Mesodermal cell (in vitro differentiated cells): Measurements from ENCODE around the gene PDE4C.

ENCODE experiments used
- H3K27ac ChIP-seq: 2 replicates; pipeline ENCODE4 v1.7.0; 2013; ENCODE audit warnings: mild to moderate bottlenecking, low read depth, low read length, moderate library complexity; ENCODE audit not compliant: severe bottlenecking
- H3K36me3 ChIP-seq: 2 replicates; pipeline ENCODE4 v1.7.1; 2013; ENCODE audit warnings: mild to moderate bottlenecking, low read length, moderate library complexity; ENCODE audit not compliant: control insufficient read depth, insufficient read depth
- H3K4me1 ChIP-seq: one replicate; pipeline ENCODE4 v1.7.1; 2013; ENCODE audit warnings: mild to moderate bottlenecking, low read length; ENCODE audit not compliant: insufficient read depth, control insufficient read depth, poor library complexity, severe bottlenecking
- H3K4me3 ChIP-seq: 2 replicates; pipeline ENCODE4 v1.7.0; 2013; ENCODE audit warnings: low read length, control low read depth, mild to moderate bottlenecking; ENCODE audit not compliant: insufficient read depth, poor library complexity, severe bottlenecking; ENCODE audit errors: extremely low read depth
- H3K9me3 ChIP-seq: 2 replicates; pipeline ENCODE4 v1.7.1; 2013; ENCODE audit warnings: mild to moderate bottlenecking, low read length, moderate library complexity; ENCODE audit not compliant: control insufficient read depth
- WGBS, 2 experiments: methylation state at CpG; one replicate each; pipeline ENCODE4 v1.1.5; 2013; ENCODE audit warnings: missing lambda C conversion rate in 2 of 2; ENCODE audit not compliant: insufficient coverage in 2 of 2; 5-methylcytosine and 5-hydroxymethylcytosine counted together

The PDE4C gene

DNA sequence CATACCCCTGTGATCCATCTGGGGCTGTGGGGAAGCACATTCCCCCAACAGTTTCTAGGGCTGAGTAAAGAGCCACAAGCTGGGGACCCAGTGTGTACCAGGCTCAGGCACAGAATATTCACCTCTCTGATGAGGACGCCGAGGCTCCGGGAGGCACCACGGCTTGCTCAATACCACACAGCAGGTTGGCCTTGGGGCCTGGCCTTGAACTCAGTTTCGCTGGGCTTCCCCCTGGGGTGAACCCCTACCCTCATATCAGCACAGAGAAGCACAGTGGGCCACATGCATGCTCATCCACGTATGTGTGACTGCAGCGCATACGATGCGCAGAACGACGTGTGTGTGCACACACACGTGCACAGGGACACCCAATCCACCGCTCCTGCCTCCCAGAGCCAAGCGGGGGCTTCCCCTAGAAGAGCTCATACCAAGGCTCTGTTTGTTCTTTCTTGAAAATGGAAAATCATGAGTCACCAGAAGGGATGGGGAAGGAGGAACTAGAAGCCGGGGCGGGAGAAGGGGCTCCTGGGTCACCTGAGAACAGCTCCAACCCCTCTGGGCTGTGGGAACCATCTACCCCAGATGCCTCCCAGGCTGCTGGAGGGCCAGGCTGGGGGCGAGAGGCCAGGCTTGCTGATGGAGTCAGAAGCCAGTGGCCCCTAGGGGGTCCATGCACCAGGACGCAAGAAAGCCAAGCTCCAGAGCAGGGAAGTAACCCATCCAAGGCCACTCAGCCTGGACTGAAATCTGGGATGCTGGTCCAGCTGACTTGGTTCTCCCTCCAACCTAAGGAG is 4.9 kb upstream of the PDE4C start:
- no peak overlapping the region for H3K4me3 ChIP-seq
- WGBS, 2 experiments, result 71 to 76% methylated on average over 14 to 18 of the region's 18 CpGs
- no peaks in the 10 kb centered on the region for H3K36me3 ChIP-seq
- H3K27ac ChIP-seq, result no peak overlapping the region
- peaks cover 11% of the 10 kb centered on the region for H3K4me1 ChIP-seq
- H3K9me3 ChIP-seq, result no peaks in the 10 kb centered on the region

DNA sequence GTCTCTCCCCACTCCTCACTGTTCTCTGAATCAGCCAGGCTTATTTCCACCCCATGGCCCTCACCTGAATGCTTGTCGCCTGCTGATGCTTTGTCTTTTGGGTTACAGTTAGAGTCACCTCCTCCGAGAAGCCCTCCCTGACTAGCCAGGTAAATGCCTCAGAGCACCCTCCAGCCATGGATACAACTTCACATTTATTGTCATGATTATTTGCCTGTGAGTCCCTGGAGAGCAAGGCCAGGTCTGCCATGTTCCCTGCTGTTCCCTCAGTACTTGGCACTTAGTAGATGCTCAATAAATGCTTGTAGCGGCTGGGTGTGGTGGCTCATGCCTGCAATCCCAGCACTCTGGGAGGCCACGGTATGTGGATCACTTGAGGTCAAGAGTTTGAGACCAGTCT is 3.7 kb upstream of the PDE4C start:
- Histone ChIP-seq H3K4me1 (peaks cover 15% of the 10 kb centered on the region), H3K9me3 (no peaks in the 10 kb centered on the region), H3K36me3 (no peaks in the 10 kb centered on the region), H3K27ac (no peak overlapping the region), H3K4me3 (no peak overlapping the region)
- 84% methylated on average over 3 of the region's 4 CpGs for WGBS, 2 experiments

DNA sequence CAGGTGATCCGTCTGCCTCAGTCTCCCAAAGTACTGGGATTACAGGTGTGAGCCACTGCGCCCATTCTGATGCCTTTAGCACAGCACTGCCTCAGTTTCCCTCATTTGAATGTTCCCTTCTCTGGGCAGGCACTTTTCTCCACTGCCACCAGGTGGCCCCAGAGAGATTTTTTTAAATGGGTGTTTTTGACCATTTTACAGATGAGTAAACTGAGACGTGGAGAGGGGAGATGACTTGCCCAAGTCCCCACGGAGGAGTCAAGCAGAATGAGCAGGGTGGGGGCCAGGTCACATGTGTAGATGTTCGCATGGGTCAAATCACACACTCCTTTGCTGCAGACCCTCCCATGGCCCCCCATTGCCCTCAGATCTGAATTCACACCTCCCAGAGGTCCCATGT is 3.2 kb upstream of the PDE4C start:
- H3K9me3 ChIP-seq, result no peaks in the 10 kb centered on the region
- H3K36me3 ChIP-seq, result no peaks in the 10 kb centered on the region
- 78 to 100% methylated on average over 2 to 4 of the region's 5 CpGs for WGBS, 2 experiments
- peaks cover 15% of the 10 kb centered on the region for H3K4me1 ChIP-seq
- H3K27ac ChIP-seq, result no peak overlapping the region
- H3K4me3 ChIP-seq, result no peak overlapping the region

DNA sequence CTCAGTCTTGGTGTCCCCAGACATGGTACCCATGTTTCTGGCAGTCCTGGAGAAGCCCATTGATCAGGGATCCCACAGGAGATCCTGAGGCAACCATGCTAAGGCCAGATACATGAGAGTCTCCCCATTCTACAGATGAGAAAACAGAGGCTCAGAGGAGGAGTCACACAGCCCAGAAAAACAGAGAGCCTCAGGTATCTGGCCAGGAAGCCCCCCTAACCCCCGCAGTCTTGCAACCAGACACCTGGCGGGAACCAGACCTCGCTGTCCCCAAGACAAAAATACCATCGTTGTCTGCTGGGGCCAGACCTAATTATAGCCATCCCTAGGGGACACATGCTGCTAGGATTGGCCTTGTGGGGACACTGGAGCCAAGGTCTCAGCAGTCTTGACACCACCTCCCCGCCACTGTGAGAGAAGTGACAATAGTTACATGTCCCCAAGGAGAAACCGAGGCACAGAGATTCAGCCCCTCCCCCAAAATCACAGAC is 1.6 kb upstream of the PDE4C start:
- Histone ChIP-seq H3K4me1 (peaks cover 15% of the 10 kb centered on the region), H3K4me3 (no peak overlapping the region), H3K36me3 (no peaks in the 10 kb centered on the region), H3K27ac (no peak overlapping the region), H3K9me3 (no peaks in the 10 kb centered on the region)
- 85 to 89% methylated on average over 4 to 5 of the region's 6 CpGs for WGBS, 2 experiments

DNA sequence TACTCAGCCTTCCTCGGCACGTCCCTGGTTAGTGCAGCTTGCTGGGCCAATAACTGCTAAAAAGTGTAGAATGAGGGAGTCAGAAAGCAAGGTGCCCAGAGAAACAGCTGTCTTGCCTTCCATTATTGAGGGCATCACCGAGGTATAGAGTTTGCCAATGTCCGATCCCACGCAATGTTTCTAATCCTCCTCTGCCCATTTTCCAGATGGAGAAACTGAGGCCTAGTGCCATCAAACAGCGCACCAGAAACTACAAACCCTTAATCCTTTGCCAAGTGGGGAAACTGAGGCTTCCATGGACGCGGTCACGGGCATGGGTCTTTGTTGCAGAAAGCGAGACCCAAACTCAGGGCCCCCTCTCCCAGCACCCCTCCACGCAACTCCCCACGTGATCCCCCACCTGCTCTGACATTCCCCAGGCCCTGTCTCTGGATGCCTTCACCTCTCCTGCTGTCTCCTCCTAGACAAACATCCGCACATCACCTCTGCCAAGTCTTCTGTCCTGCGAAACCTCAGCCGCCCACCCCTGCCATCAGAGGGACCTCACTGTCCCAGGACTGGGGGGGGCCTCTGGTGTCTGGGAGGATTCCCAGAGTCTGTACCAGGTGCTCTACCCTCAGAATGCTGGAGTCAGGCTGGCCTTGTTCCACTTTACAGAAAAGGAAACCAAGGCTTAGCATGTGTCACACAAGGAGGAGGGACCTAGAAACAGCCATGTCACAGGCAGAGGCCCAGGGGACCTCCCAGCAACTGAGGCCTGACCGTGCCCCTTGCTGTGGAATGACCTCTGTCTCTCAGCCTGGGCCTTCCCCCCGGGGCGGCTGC is 930 bp upstream of the PDE4C start:
- H3K27ac ChIP-seq, result no peak overlapping the region
- H3K4me1 ChIP-seq, result peaks cover 9% of the 10 kb centered on the region
- 89 to 90% methylated on average over 15 to 18 of the region's 18 CpGs for WGBS, 2 experiments
- no peak overlapping the region for H3K4me3 ChIP-seq
- no peaks in the 10 kb centered on the region for H3K9me3 ChIP-seq
- no peaks in the 10 kb centered on the region for H3K36me3 ChIP-seq

DNA sequence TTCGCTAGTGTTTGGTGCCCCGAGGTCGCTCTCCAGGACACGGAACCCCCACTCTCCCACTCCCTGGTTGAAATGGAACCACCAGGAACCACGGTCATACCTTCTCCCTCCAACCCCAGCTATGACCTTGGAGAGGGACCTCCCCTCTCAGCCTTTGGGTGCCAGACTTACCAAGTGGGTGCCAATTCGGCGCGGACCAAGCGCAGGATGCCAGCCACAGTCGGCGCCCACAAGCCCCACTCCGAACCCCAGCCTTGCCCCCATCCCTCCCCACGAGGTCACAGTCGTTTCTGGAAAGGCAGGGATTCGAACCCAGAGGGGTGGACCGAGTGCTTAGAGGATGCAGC is 910 bp downstream of the PDE4C start:
- Histone ChIP-seq H3K36me3 (no peaks in the 10 kb centered on the region), H3K4me3 (peak overlapping the region; percentile 56), H3K9me3 (no peaks in the 10 kb centered on the region), H3K4me1 (peaks cover 7% of the 10 kb centered on the region), H3K27ac (no peak overlapping the region)
- WGBS, 2 experiments, result 26 to 27% methylated on average over 12 to 14 of the region's 16 CpGs

DNA sequence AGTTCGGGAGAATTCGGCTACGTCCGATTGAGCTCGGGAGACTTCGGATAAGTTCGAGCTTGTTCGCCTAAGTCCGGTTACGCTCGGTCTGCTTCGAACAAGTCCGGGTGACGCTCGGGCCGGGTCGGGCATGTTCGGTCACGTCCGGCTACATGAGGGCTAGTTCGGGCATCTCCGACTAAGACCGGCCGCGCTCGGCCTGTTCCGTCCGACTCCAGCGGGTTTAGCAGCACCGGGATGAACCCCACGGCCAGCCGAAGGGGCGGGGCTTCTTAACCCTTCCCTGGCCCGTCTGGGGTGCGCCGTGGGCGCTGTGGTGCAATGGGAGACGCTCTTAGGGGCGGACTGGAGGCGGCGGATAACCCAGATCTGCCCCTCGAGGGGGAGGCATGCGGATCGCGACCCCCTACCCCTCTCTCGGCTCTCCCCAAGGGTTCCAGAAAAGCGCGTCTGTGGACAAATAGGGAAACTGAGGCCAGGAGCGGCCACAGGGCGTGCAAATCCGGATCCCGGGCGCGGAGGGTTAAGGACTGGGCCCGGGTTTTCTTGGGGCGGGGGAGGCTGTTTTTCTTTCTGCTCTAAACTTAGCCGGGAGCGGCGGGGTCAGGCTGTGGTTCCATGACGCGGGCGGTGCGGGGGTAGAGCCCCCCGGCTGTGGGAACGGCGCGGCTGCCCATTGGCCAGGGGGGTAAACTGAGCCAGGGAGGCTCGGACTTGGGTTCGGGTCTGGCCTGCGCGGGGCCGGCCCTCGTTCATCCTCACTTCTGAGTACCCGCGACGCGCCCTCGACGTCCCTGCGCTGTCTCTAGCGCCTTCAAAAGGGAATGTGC is 1.5 kb downstream of the PDE4C start:
- WGBS, 2 experiments, result 7 to 9% methylated on average over 65 to 72 of the region's 81 CpGs
- Histone ChIP-seq H3K9me3 (no peaks in the 10 kb centered on the region), H3K4me3 (peak overlapping the region; percentile 56), H3K27ac (peak overlapping the region; percentile 5), H3K4me1 (peaks cover 7% of the 10 kb centered on the region), H3K36me3 (no peaks in the 10 kb centered on the region)

DNA sequence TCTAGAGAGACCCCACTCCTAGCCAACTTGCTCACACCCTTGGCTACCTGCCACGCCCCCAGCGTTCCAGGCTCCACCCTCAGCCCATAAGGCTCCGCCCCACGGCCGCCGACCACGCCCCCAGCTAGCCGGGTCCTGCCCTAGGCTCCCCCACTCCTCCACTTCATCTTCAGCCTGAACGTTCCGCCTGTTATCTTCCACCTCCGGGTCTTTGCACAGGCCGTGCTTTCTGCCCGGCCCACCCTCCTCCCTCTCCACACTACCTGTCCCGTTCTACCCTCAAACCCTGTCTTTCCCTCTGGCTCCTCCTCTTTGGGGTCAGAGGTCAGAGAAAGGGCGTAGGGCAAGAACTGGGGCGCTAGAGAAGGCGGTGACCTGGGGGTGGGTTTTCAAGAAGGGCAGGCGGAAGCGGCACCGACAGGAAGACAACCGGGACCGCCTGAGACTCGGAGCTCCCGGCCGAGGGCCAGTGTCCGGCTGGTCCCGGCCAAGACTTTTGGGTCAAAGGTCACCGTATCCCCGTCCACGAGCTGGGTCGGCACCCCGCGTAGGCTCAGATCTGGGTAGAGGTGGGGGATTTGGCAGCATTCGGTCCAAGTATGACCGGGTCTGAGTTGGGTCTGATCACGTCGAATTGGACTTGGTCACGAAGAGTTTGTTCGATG is 2.2 kb downstream of the PDE4C start:
- WGBS, 2 experiments, result 3 to 6% methylated on average over 33 to 36 of the region's 39 CpGs
- Histone ChIP-seq H3K27ac (peak overlapping the region; percentile 67), H3K4me3 (peak overlapping the region; percentile 56), H3K9me3 (no peaks in the 10 kb centered on the region), H3K36me3 (no peaks in the 10 kb centered on the region), H3K4me1 (peaks cover 7% of the 10 kb centered on the region)

DNA sequence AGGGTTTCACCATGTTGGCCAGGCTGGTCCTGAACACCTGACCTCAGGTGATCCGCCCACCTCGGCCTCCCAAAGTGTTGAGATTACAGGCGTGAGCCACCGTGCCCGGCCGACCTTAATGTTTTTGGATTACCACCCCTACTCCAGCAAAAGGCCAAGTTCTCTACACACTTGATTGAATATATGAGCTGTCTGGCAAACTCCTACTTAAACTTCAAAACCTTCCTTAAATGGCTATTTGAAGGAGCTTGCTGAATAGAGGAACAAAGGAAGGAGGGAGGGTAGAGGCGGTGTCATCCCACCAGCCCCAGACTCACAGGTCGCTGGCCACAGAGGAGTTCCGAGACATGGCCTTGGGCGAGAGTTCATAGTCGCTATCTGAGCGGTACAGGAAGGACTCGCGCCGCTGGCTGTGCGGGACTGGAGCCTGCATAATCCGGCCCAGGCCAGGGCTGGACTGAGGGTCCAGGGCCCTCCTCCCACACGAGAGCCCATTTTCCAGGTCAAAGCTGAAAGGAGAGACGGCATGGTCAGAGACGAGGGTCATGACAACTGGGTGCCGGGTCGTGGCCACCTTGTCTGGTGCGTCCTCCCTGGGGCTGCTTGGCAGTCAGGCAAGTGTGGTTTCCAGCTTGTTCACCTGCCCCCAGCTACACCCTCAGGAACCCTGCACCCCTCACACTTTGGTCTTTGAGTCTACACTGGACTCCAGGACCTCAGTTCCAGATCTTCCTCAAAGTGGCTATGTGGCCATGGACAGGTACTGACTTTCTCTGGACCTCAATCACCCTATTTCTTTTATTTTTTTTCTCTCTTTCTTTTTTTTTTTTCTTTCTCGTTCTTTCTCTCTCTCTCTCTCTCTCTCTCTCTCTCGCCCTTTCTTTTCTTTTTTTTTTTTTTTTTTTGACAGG is 4.2 kb downstream of the PDE4C start:
- peaks cover 7% of the 10 kb centered on the region for H3K4me1 ChIP-seq
- H3K4me3 ChIP-seq, result no peak overlapping the region
- no peaks in the 10 kb centered on the region for H3K9me3 ChIP-seq
- no peaks in the 10 kb centered on the region for H3K36me3 ChIP-seq
- no peak overlapping the region for H3K27ac ChIP-seq
- 92 to 95% methylated on average over 17 to 23 of the region's 25 CpGs for WGBS, 2 experiments
